HL-60 (cell line): ENCODE measurements around the gene CLCN5.

Source experiments
- GABPA ChIP-seq: IDR thresholded peaks from 2 replicates; pipeline ENCODE4 v1.6.1; 2012; ENCODE audit warnings: low read depth
- POLR2AphosphoS5 ChIP-seq: IDR thresholded peaks from 2 replicates; pipeline ENCODE4 v1.6.1; 2012; ENCODE audit warnings: low read depth
- TF ChIP-seq, protein P1 (sequence below): IDR thresholded peaks from one replicate; pipeline ENCODE4 v1.5.1; 2011; ENCODE audit warnings: low read length, control low read depth, inconsistent platforms; ENCODE audit not compliant: insufficient read depth
- TF ChIP-seq, protein P2 (sequence below): IDR thresholded peaks from 2 replicates; pipeline ENCODE4 v1.6.1; 2012; ENCODE audit warnings: low read depth; ENCODE audit not compliant: insufficient replicate concordance

DNA sequence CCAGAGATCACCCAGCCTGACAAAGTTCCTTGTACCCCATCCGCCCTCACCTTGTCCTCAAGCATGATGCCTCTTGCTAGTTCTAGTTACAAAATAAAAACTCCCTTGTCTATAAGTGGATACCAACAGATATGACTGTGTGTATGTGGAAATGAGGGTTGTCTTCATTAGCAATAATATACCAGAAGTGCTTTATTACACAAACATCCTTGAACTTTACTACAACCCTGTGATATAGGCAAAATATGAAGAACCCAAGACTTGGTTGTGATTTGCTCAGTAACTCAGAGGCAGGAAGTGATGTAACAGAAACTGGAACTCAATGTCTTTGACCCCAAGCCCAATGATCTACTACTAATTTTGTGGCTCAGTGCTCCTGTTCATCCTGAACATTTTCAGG is 180.8 kb downstream of the CLCN5 start:
- TF ChIP-seq, protein P1, sequence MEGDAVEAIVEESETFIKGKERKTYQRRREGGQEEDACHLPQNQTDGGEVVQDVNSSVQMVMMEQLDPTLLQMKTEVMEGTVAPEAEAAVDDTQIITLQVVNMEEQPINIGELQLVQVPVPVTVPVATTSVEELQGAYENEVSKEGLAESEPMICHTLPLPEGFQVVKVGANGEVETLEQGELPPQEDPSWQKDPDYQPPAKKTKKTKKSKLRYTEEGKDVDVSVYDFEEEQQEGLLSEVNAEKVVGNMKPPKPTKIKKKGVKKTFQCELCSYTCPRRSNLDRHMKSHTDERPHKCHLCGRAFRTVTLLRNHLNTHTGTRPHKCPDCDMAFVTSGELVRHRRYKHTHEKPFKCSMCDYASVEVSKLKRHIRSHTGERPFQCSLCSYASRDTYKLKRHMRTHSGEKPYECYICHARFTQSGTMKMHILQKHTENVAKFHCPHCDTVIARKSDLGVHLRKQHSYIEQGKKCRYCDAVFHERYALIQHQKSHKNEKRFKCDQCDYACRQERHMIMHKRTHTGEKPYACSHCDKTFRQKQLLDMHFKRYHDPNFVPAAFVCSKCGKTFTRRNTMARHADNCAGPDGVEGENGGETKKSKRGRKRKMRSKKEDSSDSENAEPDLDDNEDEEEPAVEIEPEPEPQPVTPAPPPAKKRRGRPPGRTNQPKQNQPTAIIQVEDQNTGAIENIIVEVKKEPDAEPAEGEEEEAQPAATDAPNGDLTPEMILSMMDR, result no peak
- TF ChIP-seq POLR2AphosphoS5 (no peak), GABPA (no peak)
- TF ChIP-seq, protein P2, sequence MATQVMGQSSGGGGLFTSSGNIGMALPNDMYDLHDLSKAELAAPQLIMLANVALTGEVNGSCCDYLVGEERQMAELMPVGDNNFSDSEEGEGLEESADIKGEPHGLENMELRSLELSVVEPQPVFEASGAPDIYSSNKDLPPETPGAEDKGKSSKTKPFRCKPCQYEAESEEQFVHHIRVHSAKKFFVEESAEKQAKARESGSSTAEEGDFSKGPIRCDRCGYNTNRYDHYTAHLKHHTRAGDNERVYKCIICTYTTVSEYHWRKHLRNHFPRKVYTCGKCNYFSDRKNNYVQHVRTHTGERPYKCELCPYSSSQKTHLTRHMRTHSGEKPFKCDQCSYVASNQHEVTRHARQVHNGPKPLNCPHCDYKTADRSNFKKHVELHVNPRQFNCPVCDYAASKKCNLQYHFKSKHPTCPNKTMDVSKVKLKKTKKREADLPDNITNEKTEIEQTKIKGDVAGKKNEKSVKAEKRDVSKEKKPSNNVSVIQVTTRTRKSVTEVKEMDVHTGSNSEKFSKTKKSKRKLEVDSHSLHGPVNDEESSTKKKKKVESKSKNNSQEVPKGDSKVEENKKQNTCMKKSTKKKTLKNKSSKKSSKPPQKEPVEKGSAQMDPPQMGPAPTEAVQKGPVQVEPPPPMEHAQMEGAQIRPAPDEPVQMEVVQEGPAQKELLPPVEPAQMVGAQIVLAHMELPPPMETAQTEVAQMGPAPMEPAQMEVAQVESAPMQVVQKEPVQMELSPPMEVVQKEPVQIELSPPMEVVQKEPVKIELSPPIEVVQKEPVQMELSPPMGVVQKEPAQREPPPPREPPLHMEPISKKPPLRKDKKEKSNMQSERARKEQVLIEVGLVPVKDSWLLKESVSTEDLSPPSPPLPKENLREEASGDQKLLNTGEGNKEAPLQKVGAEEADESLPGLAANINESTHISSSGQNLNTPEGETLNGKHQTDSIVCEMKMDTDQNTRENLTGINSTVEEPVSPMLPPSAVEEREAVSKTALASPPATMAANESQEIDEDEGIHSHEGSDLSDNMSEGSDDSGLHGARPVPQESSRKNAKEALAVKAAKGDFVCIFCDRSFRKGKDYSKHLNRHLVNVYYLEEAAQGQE, result no peak
